ENCODE data around the gene ZCWPW2.

Gene ZCWPW2

DNA sequence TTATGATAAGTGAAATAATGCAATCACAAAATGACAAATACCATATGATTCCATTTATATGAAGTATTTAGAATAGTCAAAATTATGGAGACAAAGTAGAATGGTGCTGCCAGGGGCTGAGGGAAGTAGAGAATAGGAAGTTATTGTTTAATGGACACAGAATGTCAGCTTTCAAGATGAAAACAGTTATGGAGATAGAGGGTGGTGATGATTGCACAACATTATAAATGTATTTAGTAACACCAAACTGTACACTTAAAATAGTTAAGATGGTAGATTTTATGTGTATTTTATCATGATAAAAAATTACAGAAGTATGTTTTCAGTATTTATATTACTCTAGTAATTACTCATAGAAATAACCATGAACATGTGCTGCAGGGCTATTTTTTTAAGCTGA is 100.9 kb downstream of the ZCWPW2 start:
- in situ Hi-C loops (cut with HindIII; ENCODE audit: low sequenced_read_pairs), result no loop called here
- no peak for DNase-seq (ENCODE audit: low read depth, low spot score)
- TF ChIP-seq, protein P1, sequence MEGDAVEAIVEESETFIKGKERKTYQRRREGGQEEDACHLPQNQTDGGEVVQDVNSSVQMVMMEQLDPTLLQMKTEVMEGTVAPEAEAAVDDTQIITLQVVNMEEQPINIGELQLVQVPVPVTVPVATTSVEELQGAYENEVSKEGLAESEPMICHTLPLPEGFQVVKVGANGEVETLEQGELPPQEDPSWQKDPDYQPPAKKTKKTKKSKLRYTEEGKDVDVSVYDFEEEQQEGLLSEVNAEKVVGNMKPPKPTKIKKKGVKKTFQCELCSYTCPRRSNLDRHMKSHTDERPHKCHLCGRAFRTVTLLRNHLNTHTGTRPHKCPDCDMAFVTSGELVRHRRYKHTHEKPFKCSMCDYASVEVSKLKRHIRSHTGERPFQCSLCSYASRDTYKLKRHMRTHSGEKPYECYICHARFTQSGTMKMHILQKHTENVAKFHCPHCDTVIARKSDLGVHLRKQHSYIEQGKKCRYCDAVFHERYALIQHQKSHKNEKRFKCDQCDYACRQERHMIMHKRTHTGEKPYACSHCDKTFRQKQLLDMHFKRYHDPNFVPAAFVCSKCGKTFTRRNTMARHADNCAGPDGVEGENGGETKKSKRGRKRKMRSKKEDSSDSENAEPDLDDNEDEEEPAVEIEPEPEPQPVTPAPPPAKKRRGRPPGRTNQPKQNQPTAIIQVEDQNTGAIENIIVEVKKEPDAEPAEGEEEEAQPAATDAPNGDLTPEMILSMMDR (IDR thresholded peaks at IDR 0.05; ENCODE audit: low read depth, low read length), result no peak
- H3K4me3 ChIP-seq (ENCODE audit: low read depth, low read length), result no peak overlapping the region

DNA sequence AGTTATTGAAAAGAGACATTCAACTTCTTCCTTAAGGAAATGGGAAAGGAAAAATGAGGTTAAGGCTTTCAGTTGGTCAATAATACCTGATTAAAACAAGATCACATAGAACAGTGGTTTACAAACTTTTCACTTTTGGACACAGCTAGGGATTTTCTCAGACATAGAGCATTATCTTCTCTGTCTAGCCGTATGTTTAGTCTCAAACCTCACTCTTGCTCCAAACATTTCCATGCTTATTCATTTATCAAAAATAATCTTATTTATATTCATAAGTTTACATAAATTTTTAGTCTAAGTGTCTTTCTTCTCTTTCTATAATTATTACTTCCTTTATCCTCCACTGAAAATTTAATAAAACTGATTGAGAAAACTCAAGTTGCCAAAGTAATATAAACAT is 114.3 kb downstream of the ZCWPW2 start:
- TF ChIP-seq, protein P1 (IDR thresholded peaks at IDR 0.05; ENCODE audit: low read depth, low read length), result no peak
- in situ Hi-C loops (cut with HindIII; ENCODE audit: low sequenced_read_pairs), result no loop called here
- H3K4me3 ChIP-seq (ENCODE audit: low read depth, low read length), result no peak overlapping the region
- DNase-seq (ENCODE audit: low read depth, low spot score), result no peak

GRCh38 chr3:28467414-28467813 is 118.9 kb downstream of the ZCWPW2 start:
- no peak overlapping the region for H3K4me3 ChIP-seq (ENCODE audit: low read depth, low read length)
- in situ Hi-C loops (cut with HindIII; ENCODE audit: low sequenced_read_pairs), result no loop called here
- TF ChIP-seq, protein P1 (IDR thresholded peaks at IDR 0.05; ENCODE audit: low read depth, low read length), result no peak
- peak; percentile 0 for DNase-seq (ENCODE audit: low read depth, low spot score)

- DNase-seq (ENCODE audit: low read depth, low spot score), result peak; percentile 64
- in situ Hi-C loops (cut with HindIII; ENCODE audit: low sequenced_read_pairs), result no loop called here
- no peak overlapping the region for H3K4me3 ChIP-seq (ENCODE audit: low read depth, low read length)
- TF ChIP-seq, protein P1 (IDR thresholded peaks at IDR 0.05; ENCODE audit: low read depth, low read length), result peak; percentile 52
These were observed 127.7 kb downstream of the ZCWPW2 start for GRCh38 chr3:28476194-28476593.

DNA sequence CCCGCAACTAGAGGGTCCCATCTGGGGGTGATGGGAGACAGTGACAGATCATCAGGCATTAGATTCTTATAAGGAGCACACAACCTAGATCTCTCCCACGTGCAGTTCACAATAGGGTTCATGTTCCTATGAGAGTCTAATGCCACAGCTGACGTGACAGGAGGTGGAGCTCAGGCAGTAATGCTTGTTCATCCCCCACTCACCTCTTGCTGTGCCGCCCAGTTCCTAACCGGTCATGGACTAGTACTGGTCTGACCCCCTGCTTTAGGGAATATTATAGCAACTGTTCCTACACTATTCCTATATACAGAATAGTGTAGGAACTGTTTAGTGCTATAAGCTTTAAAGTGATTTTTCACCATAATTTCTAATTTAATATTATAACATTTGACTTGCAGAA is 128.2 kb downstream of the ZCWPW2 start:
- TF ChIP-seq, protein P1 (IDR thresholded peaks at IDR 0.05; ENCODE audit: low read depth, low read length), result no peak
- H3K4me3 ChIP-seq (ENCODE audit: low read depth, low read length), result no peak overlapping the region
- no peak for DNase-seq (ENCODE audit: low read depth, low spot score)
- in situ Hi-C loops (cut with HindIII; ENCODE audit: low sequenced_read_pairs), result no loop called here

DNA sequence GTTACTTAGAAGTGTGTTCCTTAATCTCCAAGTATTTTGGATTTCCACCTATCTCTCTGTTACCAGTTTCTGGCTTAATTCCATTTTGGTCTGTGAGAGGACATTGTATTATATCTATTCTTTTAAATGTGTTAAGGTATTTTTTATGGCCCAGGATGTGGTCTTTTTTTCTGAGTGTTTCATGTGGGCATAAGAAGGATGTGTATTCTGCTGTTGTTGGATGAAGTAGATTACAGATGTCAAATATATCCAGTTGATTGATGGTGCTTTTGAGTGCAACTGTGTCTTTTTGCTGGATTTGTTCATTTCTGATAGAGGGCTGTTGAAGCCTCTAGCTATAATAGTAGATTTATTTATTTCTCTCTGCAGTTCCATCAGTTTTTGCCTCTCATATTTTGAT is 136.6 kb downstream of the ZCWPW2 start:
- no peak overlapping the region for H3K4me3 ChIP-seq (ENCODE audit: low read depth, low read length)
- DNase-seq (ENCODE audit: low read depth, low spot score), result no peak
- TF ChIP-seq, protein P1 (IDR thresholded peaks at IDR 0.05; ENCODE audit: low read depth, low read length), result no peak
- in situ Hi-C loops (cut with HindIII; ENCODE audit: low sequenced_read_pairs), result no loop called here

DNA sequence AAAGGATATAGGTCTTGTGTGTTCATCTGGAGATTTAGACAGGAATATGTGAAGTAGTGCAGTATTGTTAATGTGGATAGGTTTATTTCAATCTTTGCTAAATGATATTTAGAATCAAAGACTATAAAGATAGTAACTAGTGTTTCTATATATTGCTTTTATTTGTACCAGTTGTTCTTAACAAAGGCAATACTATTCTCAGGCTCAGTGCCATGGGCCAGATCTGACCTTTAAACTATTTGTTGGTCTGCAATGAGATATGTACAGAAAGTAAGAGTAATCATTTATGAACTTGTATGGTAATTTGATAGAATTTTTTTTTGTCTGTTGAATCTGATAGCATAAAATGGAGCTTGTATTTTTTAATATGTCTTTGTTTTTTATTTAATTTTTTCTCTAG is 146.8 kb downstream of the ZCWPW2 start:
- no peak for DNase-seq (ENCODE audit: low read depth, low spot score)
- in situ Hi-C loops (cut with HindIII; ENCODE audit: low sequenced_read_pairs), result no loop called here
- no peak overlapping the region for H3K4me3 ChIP-seq (ENCODE audit: low read depth, low read length)
- TF ChIP-seq, protein P1 (IDR thresholded peaks at IDR 0.05; ENCODE audit: low read depth, low read length), result no peak
